HepG2 (cell line): Measurements from ENCODE around the gene ENTPD1. TPM values are rescaled to one million over a fixed set of nuclear protein-coding genes. Genes with fewer than 3 reads are reported as not detected.

Source experiments
- ATF2 ChIP-seq: sonication (generic); formaldehyde crosslinking; IDR thresholded peaks from 2 replicates; pipeline ENCODE4 v1.4.0; 2020; ENCODE audit warnings: missing genetic modification reagents
- DDIT3 ChIP-seq: sonication (generic); formaldehyde crosslinking; IDR thresholded peaks from 2 replicates; pipeline ENCODE4 v1.4.0; 2020; ENCODE audit warnings: mild to moderate bottlenecking, missing genetic modification reagents
- DMAP1 ChIP-seq: IDR thresholded peaks from 2 replicates; pipeline ENCODE4 v1.6.1; 2016
- ELF3 ChIP-seq: IDR thresholded peaks from 2 replicates; pipeline ENCODE4 v1.6.1; 2016; ENCODE audit warnings: missing genetic modification reagents, missing compliant biosample characterization
- FOXA3 ChIP-seq: IDR thresholded peaks from 2 replicates; pipeline ENCODE4 v1.6.1; 2016; ENCODE audit warnings: missing genetic modification reagents, missing compliant biosample characterization
- GTF2F1 ChIP-seq: fragments of 150-350 bp; IDR thresholded peaks from 2 replicates; pipeline ENCODE4 v1.6.1; 2014; ENCODE audit warnings: low read length
- HMG20B ChIP-seq: conservative IDR thresholded peaks from 2 replicates; pipeline ENCODE4 v1.6.1; 2016; ENCODE audit warnings: missing genetic modification reagents, missing compliant biosample characterization
- HNF4G ChIP-seq, 2 experiments: sonication (generic) in 1 of 2; formaldehyde crosslinking in 1 of 2; IDR thresholded peaks; 2 replicates each; pipeline versions ENCODE4 v1.4.0 to v1.6.1; 2011 to 2020; ENCODE audit warnings: borderline replicate concordance in 2 of 2, low read depth in 2 of 2, mild to moderate bottlenecking in 2 of 2, low read length in 1 of 2, missing genetic modification reagents in 1 of 2, moderate library complexity in 1 of 2
- LCORL ChIP-seq, 2 experiments: fragments of 450-650 bp in 1 of 2; sonication (generic) in 1 of 2; formaldehyde crosslinking in 1 of 2; IDR thresholded peaks; 2 replicates each; pipeline versions ENCODE4 v1.5.0 to v1.6.1; 2017 to 2020; ENCODE audit warnings: antibody characterized with exemption in 1 of 2, missing genetic modification reagents in 1 of 2
- MIER2 ChIP-seq: IDR thresholded peaks from 2 replicates; pipeline ENCODE4 v1.6.1; 2016; ENCODE audit warnings: missing biosample characterization, missing genetic modification reagents
- MTF2 ChIP-seq: sonication (generic); formaldehyde crosslinking; IDR thresholded peaks from 2 replicates; pipeline ENCODE4 v1.5.0; 2020; ENCODE audit warnings: missing genetic modification reagents, borderline replicate concordance
- MXD4 ChIP-seq: IDR thresholded peaks from 2 replicates; pipeline ENCODE4 v1.6.1; 2016; ENCODE audit warnings: mild to moderate bottlenecking, missing biosample characterization, missing genetic modification reagents
- NCOA5 ChIP-seq: sonication (generic); formaldehyde crosslinking; IDR thresholded peaks from 2 replicates; pipeline ENCODE4 v1.4.0; 2020; ENCODE audit warnings: missing genetic modification reagents
- PBX2 ChIP-seq: IDR thresholded peaks from 2 replicates; pipeline ENCODE4 v1.6.1; 2016; ENCODE audit warnings: control low read depth
- RAD51 ChIP-seq: fragments of 450-650 bp; IDR thresholded peaks from 2 replicates; pipeline ENCODE4 v1.6.1; 2016; ENCODE audit warnings: borderline replicate concordance
- REPIN1 ChIP-seq: sonication (generic); formaldehyde crosslinking; IDR thresholded peaks from 2 replicates; pipeline ENCODE4 v1.8.0; 2022; ENCODE audit warnings: missing genetic modification reagents, low read depth, mild to moderate bottlenecking, borderline replicate concordance
- SMC3 ChIP-seq: IDR thresholded peaks from 2 replicates; pipeline ENCODE4 v1.6.1; 2011; ENCODE audit warnings: low read length, improper control_type of control experiment
- TFAP4 ChIP-seq: sonication (generic); IDR thresholded peaks from 2 replicates; pipeline ENCODE4 v1.6.1; 2016; ENCODE audit warnings: low read depth, borderline replicate concordance
- THRA ChIP-seq: sonication (generic); formaldehyde crosslinking; IDR thresholded peaks from 2 replicates; pipeline ENCODE4 v1.4.0; 2020; ENCODE audit warnings: missing genetic modification reagents, borderline replicate concordance
- TRAFD1 ChIP-seq: sonication (generic); formaldehyde crosslinking; IDR thresholded peaks from 2 replicates; pipeline ENCODE4 v1.5.1; 2020; ENCODE audit warnings: missing genetic modification reagents, mild to moderate bottlenecking, borderline replicate concordance
- ZNF20 ChIP-seq: sonication (generic); formaldehyde crosslinking; IDR thresholded peaks from 2 replicates; pipeline ENCODE4 v1.4.0; 2020; ENCODE audit warnings: mild to moderate bottlenecking, moderate library complexity, missing genetic modification reagents
- ZNF235 ChIP-seq: sonication (generic); formaldehyde crosslinking; IDR thresholded peaks from 2 replicates; pipeline ENCODE4 v1.8.1; 2023; ENCODE audit warnings: mild to moderate bottlenecking, missing genetic modification reagents, borderline replicate concordance
- polyA plus RNA-seq, 8 experiments: library from polyadenylated mRNA; depleted of rRNA in 3 of 8; stranded (reverse) in 7 of 8; unstranded in 1 of 8; fragments of >200 nt; fragmentation: Illumina TruSeq in 4 of 8; extraction: Trizol in 4 of 8; gene quantifications; 2 replicates each; pipeline versions ENCODE4 v1.2.1 to v1.2.3, GENCODE V29; 2011 to 2016; ENCODE audit warnings: low read depth in 4 of 8, missing spikeins in 1 of 8, mixed read lengths in 1 of 8; ENCODE audit not compliant: insufficient read depth in 1 of 8
- total RNA-seq, 5 experiments: library from RNA; depleted of rRNA; stranded (reverse); fragments of >200 nt; fragmentation: Illumina TruSeq; extraction: Trizol; gene quantifications; 2 replicates each; pipeline ENCODE4 v1.2.3, GENCODE V29; 2016; ENCODE audit warnings: low read depth in 1 of 5

The ENTPD1 gene
- total and polyA plus RNA-seq, 2 of the 13 experiments (the other 11 are each of a cell fraction or from before 2014, with no cell fraction given): 0.07 TPM

GRCh38 chr10:95864906-95865813, 109.2 kb downstream of the ENTPD1 start (continued):
- no peak for TF ChIP-seq PBX2 (CRISPR knock-in tag)
- TF ChIP-seq TFAP4: peak; percentile 57; the same call in 1 of the 2 replicates
- TF ChIP-seq DDIT3: no peak
- no peak for TF ChIP-seq TRAFD1 (CRISPR knock-in tag)
- TF ChIP-seq MTF2 (CRISPR knock-in tag): no peak
- TF ChIP-seq SMC3: peak; percentile 82
- TF ChIP-seq ZNF20 (CRISPR knock-in tag): no peak
- no peak for TF ChIP-seq NCOA5 (CRISPR knock-in tag)
- peak; percentile 16; the same call in 1 of the 2 replicates for TF ChIP-seq REPIN1 (CRISPR knock-in tag)
- TF ChIP-seq MXD4 (CRISPR knock-in tag): no peak
- TF ChIP-seq RAD51: no peak
- no peak for TF ChIP-seq ZNF235 (CRISPR knock-in tag)
- no peak for TF ChIP-seq ATF2 (CRISPR knock-in tag)
- no peak; the same call in 1 of the 2 replicates for TF ChIP-seq DMAP1 (CRISPR knock-in tag)
- TF ChIP-seq FOXA3 (CRISPR knock-in tag): peak; percentile 43; the same call in 1 of the 2 replicates
- no peak for TF ChIP-seq LCORL (IDR thresholded peaks at IDR 0.05)
- TF ChIP-seq LCORL (CRISPR knock-in tag; IDR thresholded peaks at IDR 0.05): no peak
- no peak for TF ChIP-seq GTF2F1
- TF ChIP-seq HMG20B: no peak
- TF ChIP-seq ELF3 (CRISPR knock-in tag): 0 out of 2 replicates have a peak, but pooled peaks have one; percentile 31
- no peak for TF ChIP-seq MIER2
- no peak for TF ChIP-seq HNF4G (IDR thresholded peaks at IDR 0.05; ENCODE audit: borderline replicate concordance, low read depth, low read length)
- no peak for TF ChIP-seq HNF4G (CRISPR knock-in tag; IDR thresholded peaks at IDR 0.05; ENCODE audit: borderline replicate concordance, low read depth)
- TF ChIP-seq THRA: peak; percentile 39; the same call in 1 of the 2 replicates
